Epithelial cell of esophagus (primary cell): ENCODE results near the gene PKP2.
"Not testable (repeated sequence)": the region's sequence is repeated elsewhere in the genome, so short reads cannot be mapped to it uniquely, and the experiment has no call there.

Experiments used
- DNase-seq: peaks from one replicate; pipeline ENCODE4 v3.0.0; 2010; ENCODE audit warnings: low read depth
- H3K4me3 ChIP-seq: 2 replicates; pipeline ENCODE4 v1.5.1; 2011; ENCODE audit warnings: mild to moderate bottlenecking, low read length, control low read depth
- TF ChIP-seq, protein P1 (sequence below): IDR thresholded peaks from 2 replicates; pipeline ENCODE4 v1.5.1; 2011; ENCODE audit warnings: low read depth, mild to moderate bottlenecking, low read length, control low read depth, inconsistent platforms; ENCODE audit not compliant: insufficient read depth; ENCODE audit errors: missing control alignments

Gene PKP2

GRCh38 chr12:32889011-32889760, 7.4 kb downstream of the PKP2 start:
- TF ChIP-seq, protein P1, sequence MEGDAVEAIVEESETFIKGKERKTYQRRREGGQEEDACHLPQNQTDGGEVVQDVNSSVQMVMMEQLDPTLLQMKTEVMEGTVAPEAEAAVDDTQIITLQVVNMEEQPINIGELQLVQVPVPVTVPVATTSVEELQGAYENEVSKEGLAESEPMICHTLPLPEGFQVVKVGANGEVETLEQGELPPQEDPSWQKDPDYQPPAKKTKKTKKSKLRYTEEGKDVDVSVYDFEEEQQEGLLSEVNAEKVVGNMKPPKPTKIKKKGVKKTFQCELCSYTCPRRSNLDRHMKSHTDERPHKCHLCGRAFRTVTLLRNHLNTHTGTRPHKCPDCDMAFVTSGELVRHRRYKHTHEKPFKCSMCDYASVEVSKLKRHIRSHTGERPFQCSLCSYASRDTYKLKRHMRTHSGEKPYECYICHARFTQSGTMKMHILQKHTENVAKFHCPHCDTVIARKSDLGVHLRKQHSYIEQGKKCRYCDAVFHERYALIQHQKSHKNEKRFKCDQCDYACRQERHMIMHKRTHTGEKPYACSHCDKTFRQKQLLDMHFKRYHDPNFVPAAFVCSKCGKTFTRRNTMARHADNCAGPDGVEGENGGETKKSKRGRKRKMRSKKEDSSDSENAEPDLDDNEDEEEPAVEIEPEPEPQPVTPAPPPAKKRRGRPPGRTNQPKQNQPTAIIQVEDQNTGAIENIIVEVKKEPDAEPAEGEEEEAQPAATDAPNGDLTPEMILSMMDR, result no peak
- no peak overlapping the region for H3K4me3 ChIP-seq
- DNase-seq, result peak; percentile 83

- H3K4me3 ChIP-seq, result no peak overlapping the region
- no peak for DNase-seq
- TF ChIP-seq, protein P1, result no peak
These were observed 9.5 kb downstream of the PKP2 start for GRCh38 chr12:32887058-32887457.

- TF ChIP-seq, protein P1, result no peak
- DNase-seq, result no peak
- no peak overlapping the region for H3K4me3 ChIP-seq
These were observed 10.7 kb downstream of the PKP2 start for GRCh38 chr12:32885831-32886230.

DNA sequence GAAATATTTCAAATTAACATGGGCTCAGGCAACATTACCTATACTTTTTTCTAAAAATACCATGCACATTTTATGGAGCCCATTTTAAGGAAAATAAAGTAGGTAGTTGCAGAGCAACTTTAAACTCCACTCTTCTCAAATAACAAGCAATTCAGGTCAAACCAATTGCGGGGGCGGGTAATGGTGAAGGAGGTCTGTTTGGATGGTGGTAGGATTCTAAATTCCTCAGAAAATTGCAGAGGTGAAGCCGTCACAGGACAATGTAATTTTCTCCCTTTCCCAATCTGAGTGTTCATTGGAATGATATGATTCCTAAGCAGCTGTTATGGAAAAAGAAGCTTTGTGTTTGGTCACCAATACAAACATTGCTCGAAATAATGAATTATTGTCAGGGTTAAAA, 11.6 kb downstream of the PKP2 start:
- no peak overlapping the region for H3K4me3 ChIP-seq
- TF ChIP-seq, protein P1, result no peak
- DNase-seq, result no peak

GRCh38 chr12:32881702-32882101, 14.9 kb downstream of the PKP2 start:
- TF ChIP-seq, protein P1, result no peak
- no peak overlapping the region for H3K4me3 ChIP-seq
- DNase-seq, result no peak

DNA sequence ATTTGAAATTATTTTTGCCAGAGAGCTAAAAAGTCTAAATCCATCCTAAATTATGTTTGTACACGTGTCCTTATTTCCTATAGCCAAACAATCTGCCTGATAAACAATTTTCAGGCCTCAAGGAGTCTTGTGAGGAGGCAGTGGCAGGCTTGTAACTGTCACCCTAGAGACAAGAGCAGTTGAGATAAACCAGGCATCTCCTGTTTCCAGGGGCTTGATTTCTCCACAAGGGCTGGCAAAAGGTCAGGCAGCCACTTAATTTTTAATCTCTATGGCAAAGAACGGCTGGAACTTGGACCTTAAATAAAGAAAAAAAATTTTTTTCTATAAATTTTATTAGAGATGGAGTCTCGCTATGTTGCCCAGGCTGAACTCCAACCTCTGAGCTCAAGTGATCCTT, 15.5 kb downstream of the PKP2 start:
- TF ChIP-seq, protein P1, result no peak
- H3K4me3 ChIP-seq, result no peak overlapping the region
- no peak for DNase-seq

DNA sequence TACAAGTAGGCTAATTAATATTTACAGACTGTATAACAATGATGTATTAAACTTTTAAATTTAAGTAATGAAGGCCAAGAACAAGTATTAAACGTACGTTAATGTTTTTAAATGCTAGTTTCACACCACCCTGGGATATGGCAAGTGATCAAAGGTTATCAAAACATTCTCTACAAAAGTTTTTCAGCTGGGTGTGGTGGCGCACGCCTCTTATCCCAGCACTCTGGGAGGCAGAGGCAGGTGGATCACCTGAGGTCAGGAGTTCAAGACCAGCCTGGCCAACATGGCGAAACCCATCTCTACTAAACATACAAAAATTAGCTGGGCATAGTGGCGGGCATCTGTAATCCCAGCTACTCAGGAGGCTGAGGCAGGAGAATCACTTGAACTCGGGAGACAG, 17.5 kb downstream of the PKP2 start:
- not testable (repeated sequence) for DNase-seq, H3K4me3 ChIP-seq
